NOMO-1 treated with dmso at 0.1 percent for 144 hours (cell line): ENCODE results near the gene SERGEF.
A peak's percentile ranks its signal among the peaks of the same experiment; 100 is the strongest.
"Not testable (repeated sequence)": the region's sequence is repeated elsewhere in the genome, so short reads cannot be mapped to it uniquely, and the experiment has no call there.

ENCODE experiments used
- DNase-seq: peaks from one replicate; lab custom pipeline; 2025; ENCODE audit not compliant: unreplicated experiment; lab: John Stamatoyannopoulos, UW

SERGEF gene

GRCh38 chr11:18000760-18001159, 12.1 kb downstream of the SERGEF start:
- DNase-seq, result no peak

- DNase-seq, result not testable (repeated sequence)
Measured at GRCh38 chr11:18000128-18000527, 12.7 kb downstream of the SERGEF start.

- DNase-seq, result no peak
Measured at GRCh38 chr11:17992916-17993315, 19.9 kb downstream of the SERGEF start.

GRCh38 chr11:17991783-17992433, 20.9 kb downstream of the SERGEF start:
- peak; percentile 15 for DNase-seq

GRCh38 chr11:17989306-17989705, 23.5 kb downstream of the SERGEF start:
- DNase-seq, result no peak

- no peak for DNase-seq
Measured at GRCh38 chr11:17988465-17988864, 24.4 kb downstream of the SERGEF start.

GRCh38 chr11:17987826-17988225, 25.0 kb downstream of the SERGEF start:
- DNase-seq, result no peak

GRCh38 chr11:17986711-17987220, 26.1 kb downstream of the SERGEF start:
- no peak for DNase-seq

- DNase-seq, result no peak
Measured at GRCh38 chr11:17986007-17986710, 26.7 kb downstream of the SERGEF start.

GRCh38 chr11:17985517-17985916, 27.3 kb downstream of the SERGEF start:
- no peak for DNase-seq

- no peak for DNase-seq
Measured at GRCh38 chr11:17983569-17983968, 29.3 kb downstream of the SERGEF start.

GRCh38 chr11:17979770-17980371, 33.0 kb downstream of the SERGEF start:
- no peak for DNase-seq

GRCh38 chr11:17978553-17979287, 34.1 kb downstream of the SERGEF start:
- DNase-seq, result no peak

- DNase-seq, result no peak
Measured at GRCh38 chr11:17976651-17977050, 36.2 kb downstream of the SERGEF start.

GRCh38 chr11:17974246-17974645, 38.6 kb downstream of the SERGEF start:
- no peak for DNase-seq

- no peak for DNase-seq
Measured at GRCh38 chr11:17972987-17973386, 39.9 kb downstream of the SERGEF start.

- DNase-seq, result no peak
Measured at GRCh38 chr11:17968206-17968605, 44.6 kb downstream of the SERGEF start.

GRCh38 chr11:17967661-17968060, 45.2 kb downstream of the SERGEF start:
- DNase-seq, result no peak

GRCh38 chr11:17960091-17960490, 52.8 kb downstream of the SERGEF start:
- no peak for DNase-seq

GRCh38 chr11:17958446-17958845, 54.4 kb downstream of the SERGEF start:
- DNase-seq, result no peak
